ENCODE data around the gene FBXO22.
"Not testable (repeated sequence)": the region's sequence is repeated elsewhere in the genome, so short reads cannot be mapped to it uniquely, and the experiment has no call there.

FBXO22 gene

GRCh38 chr15:75920079-75920478, 16.4 kb downstream of the FBXO22 start:
- no peak for DNase-seq (ENCODE audit: low read depth)

- DNase-seq (ENCODE audit: low read depth): peak; percentile 66
These were observed 18.3 kb downstream of the FBXO22 start for GRCh38 chr15:75921732-75922703.

GRCh38 chr15:75923756-75924155, 20.1 kb downstream of the FBXO22 start:
- no peak for DNase-seq (ENCODE audit: low read depth)

GRCh38 chr15:75924576-75924975, 20.9 kb downstream of the FBXO22 start:
- DNase-seq (ENCODE audit: low read depth): no peak

- DNase-seq (ENCODE audit: low read depth): no peak
These were observed 21.8 kb downstream of the FBXO22 start for GRCh38 chr15:75925440-75925839.

GRCh38 chr15:75926931-75927330, 23.3 kb downstream of the FBXO22 start:
- DNase-seq (ENCODE audit: low read depth): no peak

- no peak for DNase-seq (ENCODE audit: low read depth)
These were observed 23.9 kb downstream of the FBXO22 start for GRCh38 chr15:75927601-75928000.

- peak; percentile 30 for DNase-seq (ENCODE audit: low read depth)
These were observed 25.3 kb downstream of the FBXO22 start for GRCh38 chr15:75928680-75929608.

- no peak for DNase-seq (ENCODE audit: low read depth)
These were observed 26.3 kb downstream of the FBXO22 start for GRCh38 chr15:75929799-75930565.

GRCh38 chr15:75930866-75931265, 27.2 kb downstream of the FBXO22 start:
- no peak for DNase-seq (ENCODE audit: low read depth)

- DNase-seq (ENCODE audit: low read depth): no peak
These were observed 38.8 kb downstream of the FBXO22 start for GRCh38 chr15:75942464-75942863.

GRCh38 chr15:75943246-75943645, 39.6 kb downstream of the FBXO22 start:
- DNase-seq (ENCODE audit: low read depth): no peak

- DNase-seq (ENCODE audit: low read depth): peak; percentile 40
These were observed 40.1 kb downstream of the FBXO22 start for GRCh38 chr15:75943713-75944215.

- peak; percentile 83 for DNase-seq (ENCODE audit: low read depth)
These were observed 42.3 kb downstream of the FBXO22 start for GRCh38 chr15:75945953-75946352.

GRCh38 chr15:75947092-75947491, 43.4 kb downstream of the FBXO22 start:
- DNase-seq (ENCODE audit: low read depth): peak; percentile 89

- no peak for DNase-seq (ENCODE audit: low read depth)
These were observed 45.2 kb downstream of the FBXO22 start for GRCh38 chr15:75948761-75949296.

- DNase-seq (ENCODE audit: low read depth): no peak
These were observed 48.8 kb downstream of the FBXO22 start for GRCh38 chr15:75952525-75952924.

GRCh38 chr15:75955720-75956119, 52.0 kb downstream of the FBXO22 start:
- no peak for DNase-seq (ENCODE audit: low read depth)

- DNase-seq (ENCODE audit: low read depth): no peak
These were observed 57.7 kb downstream of the FBXO22 start for GRCh38 chr15:75961331-75961730.

GRCh38 chr15:75966073-75966472, 62.4 kb downstream of the FBXO22 start:
- DNase-seq (ENCODE audit: low read depth): peak; percentile 83

- not testable (repeated sequence) for DNase-seq (ENCODE audit: low read depth)
These were observed 73.1 kb downstream of the FBXO22 start for GRCh38 chr15:75976766-75977165.

All from ELR (cell line).